Embryonic facial prominence (tissue), 1 donor: ENCODE measurements around the gene IL1RAPL1.

Experiments used
- DNase-seq: peaks from one replicate; pipeline ENCODE4 v3.0.0-alpha.2; 2016; ENCODE audit errors: extremely low spot score

IL1RAPL1 gene

GRCh38 chrX:29431895-29432294, 844.6 kb downstream of the IL1RAPL1 start:
- no peak for DNase-seq

- no peak for DNase-seq
Observed at GRCh38 chrX:29432534-29432933, 845.3 kb downstream of the IL1RAPL1 start.

DNA sequence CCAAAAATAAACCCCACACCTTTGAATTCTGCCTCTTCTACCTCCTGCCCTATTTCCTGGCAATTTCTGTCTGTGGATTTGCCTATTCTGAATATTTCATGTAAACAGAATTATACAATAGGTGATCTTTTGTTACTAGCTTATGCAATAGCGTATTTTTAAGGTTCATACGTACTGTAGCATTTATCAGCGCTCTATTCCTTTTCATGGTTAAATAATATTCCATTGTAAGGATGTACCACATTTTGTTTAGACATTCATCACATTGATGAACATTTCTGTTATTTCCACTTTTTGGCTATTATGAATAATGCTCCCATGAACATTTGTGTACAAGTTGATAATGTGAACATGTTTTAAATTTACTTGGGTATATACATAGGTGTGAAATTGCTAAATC, 847.7 kb downstream of the IL1RAPL1 start:
- DNase-seq, result no peak

DNA sequence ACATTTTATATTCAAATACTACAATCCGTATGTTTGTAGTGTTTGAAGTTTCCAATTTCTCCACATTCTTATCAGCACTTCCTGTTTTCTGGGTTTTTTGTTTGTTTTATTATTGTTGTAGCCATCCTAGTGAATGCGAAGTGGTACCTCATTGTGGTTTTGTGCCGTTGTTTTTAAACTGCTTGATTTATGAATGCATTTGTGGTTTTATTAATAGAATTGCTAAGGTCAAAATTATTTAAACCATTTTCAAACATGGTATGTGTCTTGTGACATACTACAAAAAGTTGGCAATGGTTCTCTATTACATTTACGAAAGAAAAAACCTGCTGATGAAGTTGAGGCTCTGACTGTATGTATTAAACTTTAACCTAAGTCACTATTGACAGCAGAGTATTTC, 848.1 kb downstream of the IL1RAPL1 start:
- DNase-seq, result no peak

DNA sequence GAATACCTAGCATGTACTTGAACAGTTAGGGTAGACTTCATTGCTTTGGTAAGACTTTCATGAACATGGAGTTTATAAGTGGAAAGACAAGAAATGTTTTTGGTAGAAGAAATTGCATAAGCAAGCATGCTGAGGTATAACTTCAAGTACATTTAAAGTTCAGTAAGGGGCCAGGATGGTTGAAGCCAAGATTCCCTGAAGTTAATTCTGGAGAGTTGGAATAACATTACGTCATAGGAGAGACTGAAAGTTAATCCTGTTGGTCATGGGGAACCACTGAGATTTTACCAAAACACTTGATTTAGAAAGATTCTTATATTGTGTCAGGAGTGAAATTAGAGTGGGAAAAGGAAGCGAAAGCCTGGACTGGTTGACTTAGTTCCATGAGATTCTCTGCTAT, 860.6 kb downstream of the IL1RAPL1 start:
- no peak for DNase-seq

DNA sequence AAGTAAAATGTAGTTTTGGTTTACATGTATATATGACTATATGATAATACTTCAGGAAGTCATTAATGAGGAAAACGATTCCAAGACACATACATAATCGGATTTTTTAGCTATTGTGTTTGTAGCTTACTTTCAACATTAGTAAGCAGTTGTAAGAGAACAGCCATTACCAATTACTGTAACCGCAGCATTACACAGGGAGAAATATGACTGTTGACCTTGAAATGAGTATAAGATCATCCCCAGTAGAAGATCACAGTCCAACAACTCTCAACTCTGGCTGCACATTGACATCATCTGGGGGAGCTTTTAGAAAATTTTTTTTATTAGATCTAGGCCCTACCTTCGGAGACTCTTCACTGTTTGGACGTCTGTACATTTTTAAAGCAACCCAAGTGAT, 866.1 kb downstream of the IL1RAPL1 start:
- DNase-seq, result no peak

DNA sequence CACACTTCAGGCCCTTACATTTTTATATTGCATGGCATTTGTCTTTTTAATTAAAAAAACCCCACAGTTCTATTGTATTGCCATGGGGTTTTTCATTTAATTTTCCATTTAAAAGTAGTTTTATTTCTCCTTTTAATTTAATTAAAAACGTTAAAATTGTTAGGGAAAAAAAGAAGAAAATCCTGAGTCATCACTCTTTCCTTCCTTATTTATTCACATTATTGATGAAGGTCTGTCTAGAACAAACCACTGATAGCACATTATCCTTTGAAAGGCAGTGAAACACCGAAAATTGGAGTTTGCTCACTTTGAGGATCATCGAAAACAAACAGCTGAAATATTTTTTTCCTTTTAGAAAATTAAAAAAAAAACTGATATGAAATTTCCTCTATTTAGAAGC, 868.5 kb downstream of the IL1RAPL1 start:
- DNase-seq, result no peak

- DNase-seq, result no peak
Observed at GRCh38 chrX:29461039-29461438, 873.8 kb downstream of the IL1RAPL1 start.

DNA sequence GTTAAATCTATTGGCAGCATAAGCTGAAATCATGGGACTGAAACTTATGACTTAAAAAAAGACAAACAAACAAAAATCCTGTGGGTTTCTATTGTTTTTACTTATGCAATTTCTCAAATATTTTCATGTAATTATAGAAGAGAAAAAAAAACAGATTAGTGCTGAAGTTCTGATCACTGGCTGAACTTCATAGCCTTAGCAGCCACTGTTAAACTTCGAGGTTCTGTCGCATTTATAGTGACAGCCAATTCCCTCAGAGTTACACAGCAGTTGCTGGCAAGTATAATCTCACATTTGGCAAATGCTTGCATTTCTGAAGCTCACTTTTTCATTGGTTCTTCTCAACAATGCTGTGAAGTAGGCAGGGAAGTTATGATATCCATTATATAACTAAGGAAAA, 879.2 kb downstream of the IL1RAPL1 start:
- no peak for DNase-seq

DNA sequence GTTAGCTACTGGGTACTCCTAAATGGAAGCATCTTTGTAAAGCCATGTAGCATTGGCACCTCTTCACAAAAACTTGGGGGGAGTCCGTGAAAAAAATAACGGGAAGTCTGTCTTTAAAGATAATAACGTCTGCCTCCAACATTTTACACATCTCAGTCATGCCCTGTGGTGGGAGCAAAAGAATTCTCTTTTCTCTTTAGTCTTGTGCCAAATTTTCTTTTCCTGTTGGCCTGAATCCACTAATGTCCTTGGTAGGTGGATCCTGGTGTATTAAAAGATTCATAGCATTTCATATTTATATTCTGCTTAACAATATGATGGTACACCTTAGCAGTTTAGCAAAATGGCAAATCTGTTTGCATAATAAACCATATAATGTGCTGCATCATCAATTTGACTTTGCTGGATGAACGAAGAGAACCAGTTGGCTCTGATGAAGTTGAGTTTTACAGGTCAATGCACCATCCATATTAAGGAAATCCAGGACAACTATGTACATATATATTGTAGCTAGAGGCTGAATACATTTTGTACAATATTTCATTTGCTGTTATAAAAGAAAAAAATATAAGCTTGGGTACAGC, 881.8 kb downstream of the IL1RAPL1 start:
- DNase-seq, result no peak

GRCh38 chrX:29470030-29470429, 882.8 kb downstream of the IL1RAPL1 start:
- no peak for DNase-seq

DNA sequence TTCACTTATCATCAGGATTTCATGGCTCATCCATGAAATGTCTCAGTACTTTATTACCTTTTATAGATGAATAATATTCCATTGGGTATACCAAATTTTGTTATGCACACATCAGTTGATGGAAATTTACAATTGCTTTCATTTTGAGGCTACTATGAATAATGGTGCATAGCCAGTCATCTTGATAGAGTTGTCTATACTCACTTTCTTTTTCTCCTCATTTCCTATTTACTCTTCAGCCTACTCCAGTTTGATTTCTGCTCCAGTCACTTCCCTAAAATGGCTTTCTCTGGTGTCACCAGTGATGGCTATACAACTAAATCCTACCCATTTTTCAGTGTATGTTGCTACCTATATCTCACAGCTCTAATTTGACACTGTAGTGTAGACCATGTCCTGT, 884.6 kb downstream of the IL1RAPL1 start:
- no peak for DNase-seq

- no peak for DNase-seq
Observed at GRCh38 chrX:29477878-29478277, 890.6 kb downstream of the IL1RAPL1 start.

GRCh38 chrX:29478336-29479069, 891.3 kb downstream of the IL1RAPL1 start:
- no peak for DNase-seq

DNA sequence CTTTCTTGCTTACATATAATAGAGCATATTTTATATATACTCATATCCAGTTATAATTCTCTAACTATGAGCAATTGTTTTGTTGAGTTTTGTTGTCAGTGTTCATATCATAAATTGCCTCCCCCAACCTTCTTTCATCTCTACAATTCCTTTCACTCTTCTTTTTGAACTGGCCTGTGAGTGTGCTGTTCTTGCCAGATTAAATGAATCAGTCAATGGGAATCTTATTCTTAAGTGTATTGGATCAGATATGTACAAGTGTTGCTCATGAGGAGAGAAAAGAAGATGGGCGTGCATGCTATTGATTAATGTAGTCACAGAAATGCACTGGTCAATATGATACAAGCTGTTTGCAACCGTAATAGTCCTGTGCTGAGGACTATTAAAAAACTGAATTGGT, 900.0 kb downstream of the IL1RAPL1 start:
- DNase-seq, result no peak

DNA sequence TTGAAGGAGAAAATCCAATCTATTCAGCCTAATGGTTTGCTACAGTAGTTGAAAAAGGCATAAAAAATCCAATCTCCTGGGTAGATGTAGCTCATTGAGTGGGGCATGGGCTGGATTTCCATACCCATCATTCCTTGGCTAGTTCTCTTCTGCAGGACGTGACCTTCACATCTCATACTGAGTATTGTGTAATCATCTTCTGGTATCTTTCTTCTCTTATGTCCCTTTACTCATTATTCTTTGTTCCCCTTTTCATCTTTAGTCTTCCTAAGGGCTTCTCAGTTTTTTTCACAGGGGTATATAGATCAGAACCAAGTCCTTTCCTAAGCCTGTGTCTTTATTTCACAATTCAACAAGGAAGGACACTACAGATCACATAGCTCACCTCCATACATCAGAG, 900.5 kb downstream of the IL1RAPL1 start:
- DNase-seq, result no peak

DNA sequence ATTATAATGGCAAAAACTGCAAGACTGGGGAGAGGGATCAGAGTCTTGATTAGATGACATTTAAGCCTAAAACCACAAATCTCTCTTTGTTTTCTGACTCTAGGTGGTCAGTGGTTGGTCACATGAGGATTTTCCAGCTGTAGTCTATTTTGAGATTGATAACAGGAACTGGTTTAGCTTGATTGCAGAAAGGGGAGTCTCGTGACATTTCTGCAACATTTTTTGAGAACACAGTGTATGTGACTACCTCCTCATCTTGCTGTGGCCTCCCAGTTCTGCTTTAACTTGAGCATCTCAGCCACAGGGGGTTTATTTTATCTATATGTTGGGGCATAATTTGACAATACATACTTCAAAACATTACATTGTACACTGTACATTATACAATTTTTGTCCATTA, 901.7 kb downstream of the IL1RAPL1 start:
- DNase-seq, result no peak

- no peak for DNase-seq
Observed at GRCh38 chrX:29490606-29491005, 903.4 kb downstream of the IL1RAPL1 start.

DNA sequence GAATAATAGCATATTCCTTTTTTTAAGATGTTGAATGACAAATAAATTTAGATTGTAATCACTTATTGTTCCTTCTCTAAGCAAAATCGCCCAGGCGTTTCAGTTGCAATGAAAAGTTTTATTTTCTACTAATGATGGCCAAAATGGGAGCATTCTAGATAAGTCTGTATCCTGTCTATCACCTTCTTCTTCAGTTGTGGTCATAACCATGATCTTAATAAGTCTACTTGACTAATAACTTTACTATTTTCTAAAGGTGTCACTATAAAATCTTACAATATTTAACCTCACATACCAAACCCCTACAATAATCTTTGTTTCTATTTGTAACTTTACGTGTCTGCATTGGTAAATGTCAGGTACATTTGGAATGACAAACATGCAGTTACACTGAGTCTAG, 904.4 kb downstream of the IL1RAPL1 start:
- DNase-seq, result no peak

- no peak for DNase-seq
Observed at GRCh38 chrX:29496636-29497180, 909.5 kb downstream of the IL1RAPL1 start.

DNA sequence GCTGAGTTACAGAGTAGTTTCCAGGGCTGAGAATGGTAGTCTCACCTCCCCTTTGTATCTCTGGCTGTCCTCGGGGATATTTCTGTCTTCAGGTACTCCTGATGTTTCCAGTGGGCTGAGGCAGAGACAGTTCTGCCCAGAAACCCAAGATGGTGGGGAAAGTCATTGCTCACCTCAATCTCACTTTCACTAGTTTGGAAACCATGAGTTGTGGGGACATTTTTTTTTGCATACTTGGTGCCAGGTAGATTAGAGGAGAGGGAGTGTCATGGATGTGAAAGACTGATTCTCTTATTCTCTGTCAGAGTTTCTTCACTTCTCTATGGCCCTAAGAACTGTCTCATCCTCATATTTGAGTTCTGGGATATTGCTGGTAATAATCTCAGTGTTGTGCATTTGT, 919.5 kb downstream of the IL1RAPL1 start:
- DNase-seq, result no peak

GRCh38 chrX:29518100-29518499, 930.9 kb downstream of the IL1RAPL1 start:
- no peak for DNase-seq

DNA sequence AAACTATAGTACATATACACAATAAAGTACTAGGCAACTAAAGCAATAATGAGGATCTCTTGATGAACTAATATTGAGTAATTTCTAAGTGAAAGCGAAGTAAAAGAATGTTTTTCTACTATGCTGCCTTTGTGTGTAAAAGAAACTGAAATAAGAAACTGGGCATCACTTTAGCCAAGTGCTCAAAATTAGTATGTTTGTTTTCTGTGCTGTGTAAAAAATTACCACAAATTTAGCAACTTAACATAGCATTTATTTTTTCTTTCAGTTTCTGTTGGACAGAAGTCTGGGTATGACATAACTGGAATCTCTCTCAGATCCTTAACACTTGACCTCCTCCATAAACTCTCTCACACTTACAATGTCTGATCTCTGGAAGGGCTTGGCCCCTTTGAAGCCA, 941.0 kb downstream of the IL1RAPL1 start:
- DNase-seq, result no peak

GRCh38 chrX:29530501-29530900, 943.3 kb downstream of the IL1RAPL1 start:
- no peak for DNase-seq
